BJ (cell line): Measurements from ENCODE around the gene SHBG. TPM values are rescaled to one million over a fixed set of nuclear protein-coding genes. Genes with fewer than 3 reads are reported as not detected.

Experiments used
- CTCF ChIA-PET: fragments of 350-600 bp; formaldehyde crosslinking; extraction: SDS; loops from one replicate; lab custom pipeline; 2021; ENCODE audit warnings: antibody characterized with exemption, inconsistent platforms; lab: Yijun Ruan, JAX
- POLR2A ChIA-PET: fragments of 300-600 bp; sonication (Branson Sonifier 250); formaldehyde crosslinking; extraction: SDS; loops from one replicate; lab custom pipeline; 2021; ENCODE audit warnings: antibody characterized with exemption; lab: Charles Lee
- DNase-seq: peaks from one replicate; pipeline ENCODE4 v3.0.0-alpha.2; 2011; ENCODE audit warnings: low read depth
- H3K27me3 ChIP-seq: 2 replicates; pipeline ENCODE4 v1.6.0; 2011; ENCODE audit warnings: low read length; ENCODE audit not compliant: control insufficient read depth, insufficient read depth
- H3K36me3 ChIP-seq: 2 replicates; pipeline ENCODE4 v1.5.1; 2011; ENCODE audit warnings: low read length; ENCODE audit not compliant: control insufficient read depth, insufficient read depth
- H3K4me3 ChIP-seq: 2 replicates; pipeline ENCODE4 v1.5.1; 2011; ENCODE audit warnings: low read depth, mild to moderate bottlenecking, control low read depth, low read length
- CTCF ChIP-seq: IDR thresholded peaks from 2 replicates; pipeline ENCODE4 v1.5.1; 2011; ENCODE audit warnings: low read depth, mild to moderate bottlenecking, control low read depth, inconsistent platforms, low read length, moderate library complexity; ENCODE audit not compliant: insufficient read depth
- polyA plus RNA-seq: library from polyadenylated mRNA; depleted of rRNA; stranded (reverse); fragments of >200 nt; gene quantifications from 2 replicates; pipeline ENCODE4 v1.2.3, GENCODE V29; 2011

The SHBG gene
- polyA plus RNA-seq, 1 experiment: 1.2 TPM

GRCh38 chr17:7667656-7668406 is 37.9 kb downstream of the SHBG start:
- CTCF ChIA-PET: interaction anchor here (0.7 to 1.0 kb wide), 3 partner anchors 10 to 35 kb away, joined by 3 to 5 read pairs (median 3); partner anchors contain the start of gene WRAP53
- no peak overlapping the region for H3K4me3 ChIP-seq
- peaks cover 16% of the 10 kb centered on the region for H3K36me3 ChIP-seq
- no peaks in the 10 kb centered on the region for H3K27me3 ChIP-seq
- POLR2A ChIA-PET: no interaction called here
- no peak for DNase-seq
- no peak for TF ChIP-seq CTCF

GRCh38 chr17:7668482-7668881 is 38.5 kb downstream of the SHBG start:
- no peak for TF ChIP-seq CTCF
- Histone ChIP-seq H3K27me3 (no peaks in the 10 kb centered on the region), H3K4me3 (no peak overlapping the region), H3K36me3 (peaks cover 19% of the 10 kb centered on the region)
- ChIA-PET POLR2A (no interaction called here), CTCF (no interaction called here)
- DNase-seq: no peak

- Histone ChIP-seq H3K4me3 (no peak overlapping the region), H3K36me3 (peaks cover 37% of the 10 kb centered on the region), H3K27me3 (no peaks in the 10 kb centered on the region)
- no peak for DNase-seq
- ChIA-PET CTCF (interaction anchor here (0.9 to 2.5 kb wide), 7 partner anchors 10 to 159 kb away, joined by 3 to 14 read pairs (median 6); partner anchors contain the start of genes TP53 and WRAP53), POLR2A (no interaction called here)
- peak; percentile 48 for TF ChIP-seq CTCF
These were observed 43.3 kb downstream of the SHBG start for GRCh38 chr17:7673239-7673638.

GRCh38 chr17:7674934-7675333 is 45.0 kb downstream of the SHBG start:
- Histone ChIP-seq H3K27me3 (no peaks in the 10 kb centered on the region), H3K36me3 (peaks cover 28% of the 10 kb centered on the region), H3K4me3 (no peak overlapping the region)
- DNase-seq: no peak
- no peak for TF ChIP-seq CTCF
- CTCF ChIA-PET: interaction anchor here (1.4 kb wide), 1 partner anchor 10 kb away, joined by 4 read pairs; no protein-coding TSS in a partner anchor
- POLR2A ChIA-PET: no interaction called here

GRCh38 chr17:7676533-7676932 is 46.6 kb downstream of the SHBG start:
- no peaks in the 10 kb centered on the region for H3K27me3 ChIP-seq
- no peak for DNase-seq
- H3K36me3 ChIP-seq: peaks cover 25% of the 10 kb centered on the region
- no peak overlapping the region for H3K4me3 ChIP-seq
- CTCF ChIA-PET: no interaction called here
- POLR2A ChIA-PET: no interaction called here
- no peak for TF ChIP-seq CTCF
